Lower leg skin (tissue), 3 donors: Measurements from ENCODE around the gene PAK2.

Experiments
- CTCF ChIP-seq, 3 donors: fragments of 450-650 bp; IDR thresholded peaks; one replicate each; pipeline ENCODE4 v1.5.1; 2016; ENCODE audit warnings: antibody characterized with exemption in 3 of 3, mild to moderate bottlenecking in 3 of 3, moderate library complexity in 2 of 3
- POLR2A ChIP-seq, 2 donors: fragments of 450-650 bp; IDR thresholded peaks; one replicate each; pipeline ENCODE4 v1.6.1; 2016 to 2017; ENCODE audit warnings: antibody characterized with exemption in 2 of 2, mild to moderate bottlenecking in 1 of 2, moderate library complexity in 1 of 2

DNA sequence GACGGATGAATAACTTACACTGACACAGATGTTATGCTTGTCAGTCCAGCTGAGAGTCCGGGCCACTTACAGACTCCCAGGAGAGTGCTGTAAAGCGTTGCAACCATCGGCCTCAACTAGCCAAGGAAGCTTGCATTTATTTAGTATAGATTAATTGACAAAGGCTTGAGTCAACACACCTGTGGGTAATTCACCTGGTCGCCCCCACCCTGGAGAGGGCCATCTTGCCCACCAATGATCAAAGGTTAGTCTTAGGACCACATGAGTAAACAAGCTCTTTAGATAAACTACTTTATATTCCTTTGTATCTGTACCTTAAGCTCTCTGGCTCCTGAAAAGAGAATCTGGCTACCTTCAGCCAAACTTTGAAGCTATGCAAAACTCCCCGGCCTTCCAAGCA is 51.0 kb downstream of the PAK2 start:
- no peak for TF ChIP-seq CTCF (IDR thresholded peaks at IDR 0.05)
- TF ChIP-seq POLR2A (IDR thresholded peaks at IDR 0.05): no peak
